HuH-7 (cell line): Measurements from ENCODE around the gene VARS1.
A peak's percentile ranks its signal among the peaks of the same experiment; 100 is the strongest.
"Not testable (repeated sequence)": the region's sequence is repeated elsewhere in the genome, so short reads cannot be mapped to it uniquely, and the experiment has no call there.

Experiments used
- DNase-seq: peaks from one replicate; pipeline ENCODE4 v3.0.0; 2011; ENCODE audit warnings: low spot score

Gene VARS1

DNA sequence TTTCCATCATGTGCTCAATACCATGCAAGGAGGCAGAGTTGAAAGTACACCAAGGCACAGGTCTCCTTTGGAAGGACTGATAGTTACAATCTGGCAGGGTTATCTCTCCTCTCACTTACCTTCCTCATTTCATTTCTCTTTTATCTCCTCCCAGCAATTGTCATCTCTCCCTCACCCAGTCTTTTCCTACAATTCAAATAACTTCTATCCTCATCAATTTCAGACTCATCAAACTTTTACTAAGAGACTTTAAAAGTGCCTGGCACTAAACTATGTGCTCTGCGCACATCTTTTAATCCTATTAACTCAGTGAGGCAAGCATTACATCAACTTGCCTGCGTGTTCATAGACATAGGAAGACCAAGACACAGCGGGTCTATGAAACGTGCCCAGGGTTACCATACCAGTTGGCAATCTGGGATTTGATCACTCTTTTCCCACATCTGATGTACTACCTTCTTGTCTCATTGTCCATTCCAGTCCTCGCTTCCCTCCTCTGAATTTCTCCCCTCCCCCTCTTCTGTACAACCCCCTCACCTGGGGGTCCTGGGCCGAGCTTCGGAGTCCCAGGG lies 1.2 kb downstream of the VARS1 start:
- DNase-seq = no peak

DNA sequence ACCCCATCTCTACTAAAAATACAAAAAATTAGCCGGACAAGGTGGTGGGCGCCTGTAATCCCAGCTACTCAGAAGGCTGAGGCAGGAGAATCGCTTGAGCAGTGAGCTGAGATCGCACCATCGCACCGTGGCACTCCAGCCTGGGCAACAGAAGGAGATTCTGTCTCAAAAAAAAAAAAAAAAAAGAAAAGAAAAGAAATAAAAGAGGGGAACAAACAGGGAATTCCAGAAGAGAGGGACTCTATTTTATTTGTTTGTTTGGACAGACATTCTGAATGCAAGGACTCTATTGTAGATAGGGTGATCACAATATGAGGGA lies 1.7 kb downstream of the VARS1 start:
- not testable (repeated sequence) for DNase-seq

DNA sequence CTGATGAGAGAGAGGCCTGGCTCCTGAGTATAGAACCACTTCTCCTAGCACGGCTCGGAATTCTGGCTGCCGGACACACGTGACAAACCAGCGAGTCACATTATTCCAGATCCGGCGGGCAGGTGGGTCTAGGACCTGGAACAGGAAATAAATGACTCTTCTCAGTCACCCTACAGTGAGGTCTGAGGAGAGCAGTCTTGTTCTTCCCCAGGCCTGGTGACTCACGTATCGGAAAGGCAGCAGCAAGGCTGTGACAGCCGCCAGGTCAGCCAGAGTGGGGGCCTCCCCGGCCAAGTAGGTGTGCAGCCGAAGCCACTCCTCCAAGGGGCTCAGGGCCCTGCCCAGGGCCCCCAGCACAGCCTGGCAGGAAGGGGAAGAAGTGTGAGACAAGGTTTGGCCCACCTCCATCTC lies 2.8 kb downstream of the VARS1 start:
- no peak for DNase-seq

DNA sequence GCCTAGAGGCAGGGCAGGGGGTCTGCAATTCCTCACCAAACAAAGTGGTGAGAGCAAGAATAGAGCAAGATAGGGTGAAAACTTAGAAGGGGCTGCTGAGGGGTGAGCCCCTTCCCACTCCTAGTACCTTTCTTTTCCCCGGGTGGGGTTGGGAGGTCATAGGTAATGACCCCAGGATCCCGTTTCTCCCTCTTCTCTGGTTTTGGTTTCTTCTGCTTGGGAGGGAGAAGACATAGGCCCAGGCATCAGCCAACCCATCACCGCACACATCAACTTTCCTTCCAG lies 3.5 kb downstream of the VARS1 start:
- no peak for DNase-seq

DNA sequence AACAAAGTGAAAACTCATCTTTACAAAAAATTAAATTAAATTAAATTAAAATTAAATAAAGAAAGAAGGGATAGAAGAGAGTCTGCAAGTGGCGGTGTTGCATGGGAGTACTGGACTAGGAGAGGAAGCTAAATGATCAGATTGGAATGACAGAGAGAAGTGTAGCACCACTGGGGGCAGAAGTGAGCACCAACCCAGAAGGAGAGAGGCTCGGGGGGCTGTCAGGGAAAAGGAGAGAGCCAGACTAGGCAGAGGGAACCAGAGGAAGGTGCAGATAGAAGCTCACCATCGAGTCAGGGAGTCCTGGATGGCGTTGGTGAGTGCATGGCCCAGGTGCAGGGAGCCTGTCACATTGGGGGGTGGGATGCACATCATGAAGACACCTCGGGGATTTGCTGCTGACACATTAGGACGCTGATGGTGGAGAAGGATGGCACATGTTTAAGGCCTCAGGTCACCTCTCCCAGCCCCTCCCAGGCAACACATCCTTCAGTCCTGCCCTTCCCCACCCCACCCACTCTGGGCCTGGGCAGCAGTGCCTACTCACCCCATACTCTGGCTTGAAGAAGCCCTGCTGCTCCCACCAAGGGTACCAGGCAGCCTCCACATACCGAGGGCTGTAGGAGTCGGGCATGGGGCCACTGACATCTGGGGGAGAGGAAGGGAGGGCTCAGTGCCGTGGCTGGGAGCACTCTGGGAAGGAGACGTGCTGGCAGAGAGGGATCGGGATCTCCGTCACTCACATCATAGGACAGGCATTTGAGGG lies 4.0 kb downstream of the VARS1 start:
- DNase-seq = peak; percentile 85

DNA sequence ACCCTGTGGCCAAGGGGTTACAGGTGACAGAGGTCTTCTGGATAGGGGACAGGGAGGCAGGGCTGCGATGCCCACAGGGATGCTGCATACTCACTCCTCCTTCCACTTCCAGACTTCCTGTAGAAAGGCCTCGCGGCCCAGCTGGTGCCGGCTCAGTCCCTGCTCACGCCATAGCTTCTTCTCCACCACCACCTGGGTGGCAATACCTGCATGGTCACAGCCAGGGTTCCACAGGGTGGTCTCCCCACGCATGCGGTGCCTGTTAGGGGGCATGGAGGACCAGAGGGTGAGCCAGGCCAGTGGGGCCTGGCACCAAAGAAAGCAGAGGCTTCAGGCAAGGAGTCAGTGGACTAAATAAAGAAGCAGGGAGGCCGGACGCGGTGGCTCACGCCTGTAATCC lies 10.1 kb downstream of the VARS1 start:
- DNase-seq = no peak

DNA sequence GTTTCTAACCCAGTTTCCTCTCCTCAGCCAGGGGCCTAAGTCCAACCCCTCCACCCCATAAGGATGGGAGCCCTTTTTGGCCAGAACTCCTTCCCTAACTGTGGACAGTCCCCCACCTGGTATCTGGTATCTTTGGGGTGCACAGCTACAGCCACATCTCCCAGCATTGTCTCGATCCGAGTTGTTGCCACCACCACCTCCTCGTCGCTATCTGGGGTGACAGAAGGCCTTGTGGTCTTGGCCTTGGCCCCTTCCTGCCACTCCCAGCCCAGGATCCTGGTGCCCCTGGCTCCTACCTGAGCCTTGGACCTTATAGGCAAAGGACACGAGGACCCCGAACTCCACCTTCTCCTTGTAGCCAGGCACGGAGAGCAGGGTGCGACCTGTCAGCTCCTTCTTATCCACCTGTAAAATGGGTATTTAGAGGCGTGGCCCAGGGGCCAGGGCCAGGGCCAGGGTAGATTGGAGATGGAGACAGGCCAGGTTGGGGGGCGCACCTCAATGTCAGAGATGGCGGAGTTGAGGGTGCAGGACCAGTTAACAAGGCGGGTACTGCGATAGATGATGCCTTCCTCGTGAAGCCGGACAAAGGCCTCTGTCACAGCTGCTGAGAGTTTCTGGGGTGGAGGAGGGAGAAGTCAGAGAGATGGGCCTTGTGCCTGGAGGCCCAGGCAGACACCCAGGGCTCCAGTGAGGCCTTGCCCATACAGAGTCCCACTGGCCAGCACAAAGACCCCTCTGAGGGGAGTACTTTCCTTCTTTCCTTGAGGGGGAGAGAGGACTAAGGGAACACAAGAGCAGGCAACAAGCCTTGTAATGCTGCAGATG lies 11.2 kb downstream of the VARS1 start:
- DNase-seq = no peak

DNA sequence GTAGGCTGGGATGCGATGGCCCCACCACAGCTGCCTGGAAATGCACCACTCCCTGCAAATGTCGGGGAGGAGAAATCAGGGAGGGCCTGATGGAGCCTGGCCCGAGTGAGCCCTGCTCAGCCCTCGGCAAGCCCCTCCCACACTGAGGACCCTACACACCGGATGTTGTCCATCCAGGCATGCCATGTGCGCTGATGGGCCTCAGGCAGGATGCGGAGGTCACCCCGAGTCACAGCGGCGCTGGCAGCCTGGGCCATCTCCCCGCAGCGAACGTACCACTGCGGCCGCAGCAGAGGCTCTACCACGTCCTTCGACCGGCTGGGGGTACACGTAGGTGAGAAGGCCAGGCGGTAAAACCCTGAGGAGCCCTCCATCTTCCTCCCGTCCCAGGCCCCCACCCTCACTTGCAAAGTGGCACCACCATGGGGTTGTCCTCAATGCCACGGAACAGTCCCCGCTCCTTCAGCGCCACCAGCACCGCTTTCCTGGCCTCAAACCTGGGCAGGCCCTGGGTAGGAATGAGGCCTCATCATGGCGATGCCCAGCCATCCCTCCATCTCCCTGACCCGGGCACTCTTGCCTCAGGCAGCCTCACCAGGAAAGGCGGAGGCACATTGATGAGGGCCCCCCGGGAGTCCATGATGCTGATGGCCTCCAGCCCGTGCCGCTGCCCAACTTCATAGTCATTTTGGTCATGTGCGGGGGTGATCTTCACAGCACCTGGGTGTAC lies 13.3 kb downstream of the VARS1 start:
- DNase-seq = no peak

DNA sequence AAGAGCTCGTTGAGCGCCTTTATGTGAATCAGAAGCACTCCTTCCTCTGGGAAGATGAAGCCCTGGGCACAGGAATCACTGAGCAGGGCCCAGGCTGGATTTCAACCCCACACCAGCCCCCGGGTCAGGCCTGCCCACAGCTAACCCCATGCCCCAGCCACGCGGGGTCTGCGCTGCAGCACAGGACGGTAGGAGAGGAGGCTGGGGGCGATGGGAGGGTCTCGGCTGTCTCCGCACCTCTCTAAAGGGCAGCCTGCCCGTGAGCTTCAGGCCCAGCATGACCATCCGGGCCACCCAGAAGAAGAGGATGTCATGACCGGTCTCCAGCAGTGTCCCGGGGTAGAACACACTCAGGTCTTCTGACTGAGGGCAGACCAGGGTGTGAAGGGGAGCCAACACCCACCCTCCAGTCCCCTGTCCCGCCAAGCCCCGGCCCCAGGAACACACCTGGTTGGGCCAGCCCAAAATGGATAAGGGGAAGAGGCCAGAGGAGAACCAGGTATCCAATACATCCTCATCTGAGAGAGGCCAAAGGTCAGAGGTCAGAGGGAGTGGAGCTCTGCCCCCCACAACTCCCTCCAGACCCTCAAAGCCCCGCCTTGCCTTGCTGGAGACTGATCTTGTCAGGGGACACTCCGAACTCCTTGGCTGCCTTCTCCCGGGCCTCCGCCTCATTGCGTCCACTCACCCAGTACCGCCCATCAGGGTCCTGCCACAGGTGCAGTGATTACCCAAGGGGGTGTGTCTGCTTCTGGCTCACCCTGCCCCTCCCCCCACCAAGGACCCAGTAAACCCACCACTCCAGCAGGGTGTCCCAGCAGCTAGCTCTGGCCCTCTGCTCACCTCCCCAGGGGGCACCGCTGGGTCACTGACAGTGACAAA lies 14.1 kb downstream of the VARS1 start:
- no peak for DNase-seq

DNA sequence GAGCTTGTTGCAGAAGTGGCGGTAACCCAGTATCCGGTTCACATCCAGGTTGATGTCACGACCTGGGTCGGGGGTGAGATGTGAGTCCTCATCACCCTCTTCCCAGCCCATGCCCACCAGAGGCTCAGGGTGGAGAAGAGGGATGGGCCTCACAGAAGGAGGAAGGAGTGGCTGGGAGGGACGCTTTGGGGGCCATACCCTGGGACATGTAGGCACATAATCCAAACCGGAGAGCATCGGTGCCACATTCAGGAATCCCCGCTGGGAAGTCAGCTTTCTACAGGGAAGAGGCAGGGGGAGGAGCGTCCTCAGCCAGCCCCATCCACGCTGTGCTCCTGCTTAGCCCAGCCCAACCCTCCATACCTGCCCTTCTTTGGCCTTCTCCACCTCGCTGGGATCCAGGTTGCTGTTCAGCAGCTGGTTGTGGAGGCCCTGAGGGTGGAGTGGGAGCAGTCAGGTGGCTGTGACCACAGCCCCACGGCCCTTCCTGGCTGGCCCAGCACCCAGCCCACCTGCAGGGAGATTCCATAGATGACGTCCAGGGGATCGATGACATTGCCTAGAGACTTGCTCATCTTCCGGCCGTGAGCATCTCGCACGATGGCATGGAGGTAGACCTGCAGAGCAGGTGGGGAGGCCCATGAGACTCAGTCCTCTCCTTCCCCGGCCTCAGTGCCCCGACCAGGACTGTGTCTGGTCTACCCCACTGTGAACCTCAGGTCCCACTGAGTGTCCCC lies 14.9 kb downstream of the VARS1 start:
- no peak for DNase-seq

DNA sequence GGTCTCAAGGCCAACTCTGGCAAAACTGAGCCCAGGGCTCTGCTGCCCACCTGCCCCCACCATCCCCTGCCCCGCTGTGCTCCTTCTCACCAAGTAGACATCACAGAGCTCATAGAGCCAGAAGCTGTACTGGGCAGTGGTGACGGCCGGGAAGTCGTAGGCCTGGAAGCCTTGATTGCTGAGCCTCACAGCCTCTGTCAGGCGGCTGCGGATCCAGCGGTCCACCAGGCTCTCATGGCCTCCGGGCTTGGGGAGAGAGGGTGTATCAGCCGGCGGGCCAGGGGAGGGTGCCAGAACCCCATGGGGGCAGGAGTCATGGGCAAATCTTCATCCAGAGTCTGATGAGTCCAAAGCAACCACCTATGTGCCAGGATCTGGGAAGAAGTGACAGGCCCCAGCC lies 15.6 kb downstream of the VARS1 start:
- no peak for DNase-seq

DNA sequence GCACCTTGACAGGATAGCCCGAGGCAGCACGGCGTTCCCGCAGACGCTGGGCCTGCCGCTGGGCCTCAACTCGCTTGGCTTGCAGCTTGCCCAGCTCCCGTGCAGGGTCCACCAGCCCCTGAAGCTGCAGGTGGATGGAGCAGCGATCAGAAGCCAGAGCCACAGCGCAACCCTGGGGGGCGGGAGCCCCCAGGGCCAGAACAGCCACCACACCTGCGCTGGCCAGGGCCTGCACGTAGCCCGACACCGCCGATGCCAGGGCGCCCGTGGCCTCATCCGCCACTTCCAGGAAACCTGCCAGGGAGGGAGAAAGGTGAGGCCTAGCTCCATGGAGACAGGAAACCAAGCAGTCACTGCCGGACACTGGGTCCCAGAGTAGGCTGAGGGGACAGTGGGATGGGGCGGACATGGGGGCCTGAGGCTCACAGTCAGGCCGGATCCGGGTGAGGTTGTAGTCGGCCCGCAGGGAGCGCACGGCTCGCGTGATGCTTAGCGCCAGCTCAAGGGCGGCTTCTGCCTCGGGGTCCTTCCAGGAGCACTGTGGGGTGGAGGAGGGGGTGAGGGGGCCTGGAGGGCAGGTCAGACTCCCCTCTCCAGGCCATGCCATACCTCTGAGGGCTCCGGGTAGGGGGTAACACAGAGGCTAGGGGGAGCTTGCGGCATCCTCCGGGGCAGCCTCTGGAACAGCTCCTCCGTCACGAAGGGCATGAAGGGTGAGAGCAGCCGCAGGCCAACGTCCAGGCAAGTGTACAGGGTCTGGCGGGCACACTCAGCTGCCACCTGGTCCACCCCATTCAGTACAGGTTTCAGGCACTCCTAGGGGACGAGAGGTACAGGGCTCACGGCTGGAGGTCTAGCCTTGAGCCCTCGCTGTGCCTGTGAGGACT lies 16.3 kb downstream of the VARS1 start:
- DNase-seq = no peak

DNA sequence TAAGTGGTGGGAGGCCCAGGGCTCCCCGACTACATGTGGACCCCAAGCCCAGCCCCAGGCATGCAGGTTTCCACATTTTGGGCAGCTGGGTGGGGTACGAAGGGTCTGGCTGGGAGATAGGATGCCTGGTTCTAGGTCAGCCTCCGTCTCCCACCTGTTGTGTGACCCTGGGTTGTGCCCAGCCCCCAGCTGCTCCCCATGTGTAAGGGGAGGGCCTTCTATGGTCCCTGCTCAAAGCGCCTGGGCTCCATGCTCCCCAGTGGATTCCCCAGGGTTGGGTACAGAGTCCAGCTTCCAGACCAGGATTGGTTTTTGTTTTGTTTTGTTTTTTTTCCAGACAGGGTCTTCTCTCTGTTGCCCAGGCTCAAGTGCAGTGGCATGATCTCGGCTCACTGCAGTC lies 17.4 kb downstream of the VARS1 start:
- DNase-seq = no peak

DNA sequence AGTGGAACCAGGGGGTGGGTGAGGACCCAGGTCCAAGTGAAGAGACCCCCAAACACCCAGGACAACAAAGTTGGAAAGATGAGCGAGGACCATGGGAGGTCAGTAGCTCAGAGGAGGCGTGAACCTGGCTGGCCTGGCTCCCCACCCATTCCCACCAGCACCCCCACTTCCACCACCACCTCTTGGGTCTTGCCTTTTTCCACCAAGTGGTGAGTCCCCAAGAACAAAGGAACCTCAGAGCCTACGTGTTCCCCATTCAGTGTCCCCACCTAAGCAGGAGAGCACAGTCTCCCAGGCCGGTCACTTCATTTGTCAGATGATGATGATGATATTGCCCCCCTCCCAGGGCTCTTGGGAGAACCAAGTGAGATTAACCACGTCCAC lies 17.9 kb downstream of the VARS1 start:
- no peak for DNase-seq

DNA sequence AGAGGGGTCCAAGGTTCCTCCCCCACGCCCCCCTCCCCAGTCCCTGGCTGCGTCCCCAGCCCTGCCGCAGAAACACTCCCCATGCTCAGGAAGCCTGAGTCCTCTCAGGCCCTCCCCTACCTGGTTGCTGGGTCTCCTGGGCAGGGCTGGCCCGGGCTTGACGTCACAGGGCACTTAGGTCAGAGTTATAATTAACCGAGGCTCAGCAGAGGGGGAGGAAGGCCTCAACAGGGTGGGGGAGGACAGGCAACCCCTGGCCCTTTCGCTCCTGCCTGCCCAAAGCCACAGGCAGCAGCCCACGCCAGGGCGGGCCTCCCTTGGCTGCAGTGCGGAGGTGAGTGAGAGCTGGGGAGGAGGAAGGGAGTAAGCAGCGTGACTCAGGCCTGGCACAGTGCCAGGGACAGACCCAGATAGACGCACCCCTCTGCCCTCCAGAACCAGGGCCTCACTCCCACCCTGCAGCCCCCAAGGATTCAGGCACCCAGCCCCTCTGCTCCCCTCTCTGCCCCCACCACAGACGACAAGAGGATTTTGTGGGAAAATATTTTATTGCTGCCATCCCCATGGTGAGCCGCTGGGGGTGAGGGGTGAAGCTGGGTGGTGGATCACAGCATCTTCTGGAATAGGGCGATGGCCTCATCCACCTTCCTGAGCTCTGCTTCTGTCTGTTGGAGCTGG lies 18.4 kb downstream of the VARS1 start, which contains the start of gene VWA7:
Gene VWA7, minus strand, starts transcription at position 340 of the 678 bp plus-strand sequence. CDS start 549 bp downstream, outside the sequence.
- DNase-seq = peak; percentile 78

DNA sequence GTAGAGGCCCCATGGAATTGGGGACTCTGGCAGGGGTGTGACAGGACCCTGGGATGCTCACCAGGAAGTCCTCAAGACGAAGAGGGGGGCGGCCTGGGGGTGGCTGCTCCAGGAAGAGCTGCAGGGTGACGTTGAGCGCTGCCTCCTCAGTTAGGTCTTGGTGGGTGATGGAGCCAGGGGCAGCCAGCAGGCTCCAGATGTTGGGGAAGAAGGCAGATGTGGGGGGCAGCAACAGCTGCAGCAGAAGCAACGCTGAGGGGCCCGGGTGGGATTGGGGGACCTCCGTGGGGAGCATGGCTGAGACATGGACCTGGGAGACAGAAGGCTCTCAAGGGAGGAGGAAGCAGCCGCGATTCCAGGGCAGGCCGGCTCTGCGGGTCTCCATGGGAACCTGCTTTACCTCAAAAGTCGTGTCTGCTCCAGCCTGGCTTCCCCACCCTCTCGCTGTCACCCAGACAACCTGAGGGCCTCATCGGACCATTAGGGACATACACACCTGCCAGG lies 19.0 kb downstream of the VARS1 start:
- no peak for DNase-seq

DNA sequence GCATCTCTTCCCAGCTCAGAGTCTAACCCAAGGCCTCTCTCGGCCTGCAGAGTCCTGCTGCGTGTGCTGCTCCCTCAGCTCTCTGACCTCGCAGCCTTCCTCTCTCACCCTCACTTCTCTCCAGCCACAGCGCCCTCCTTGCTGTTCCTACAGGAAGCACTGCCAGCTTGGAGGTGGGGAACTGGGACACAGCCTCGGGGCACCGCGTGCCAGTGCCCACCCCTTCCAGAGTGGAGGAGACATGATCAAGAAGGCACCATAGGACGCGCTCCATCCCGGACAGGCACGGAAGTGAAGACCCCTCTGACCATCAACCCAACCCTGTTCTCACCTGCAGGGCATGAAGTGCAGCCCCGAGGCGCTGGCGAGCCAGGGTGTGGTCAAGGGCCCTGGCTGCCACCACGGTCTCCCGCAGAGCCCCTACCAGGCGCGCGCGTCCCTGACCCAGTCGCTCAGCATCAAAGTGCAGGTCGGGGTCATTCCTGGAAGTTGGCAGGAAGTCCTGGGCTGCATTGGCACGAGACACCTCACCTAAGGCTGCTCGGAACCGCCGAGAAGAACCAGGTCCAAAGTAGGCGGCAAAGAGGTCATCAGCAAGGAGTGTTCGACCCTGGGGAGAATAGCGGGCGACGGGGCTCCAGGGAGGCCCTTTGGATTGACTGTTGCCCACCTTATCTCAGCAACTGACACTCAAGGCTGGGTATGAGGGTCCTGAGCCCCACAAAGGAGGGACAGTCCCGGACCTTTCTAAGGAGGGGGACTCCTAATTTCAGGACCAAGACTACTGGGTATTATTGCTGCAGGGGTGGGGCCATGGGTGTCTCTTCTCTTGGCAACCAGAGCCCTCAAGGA lies 19.7 kb downstream of the VARS1 start:
- DNase-seq = no peak

DNA sequence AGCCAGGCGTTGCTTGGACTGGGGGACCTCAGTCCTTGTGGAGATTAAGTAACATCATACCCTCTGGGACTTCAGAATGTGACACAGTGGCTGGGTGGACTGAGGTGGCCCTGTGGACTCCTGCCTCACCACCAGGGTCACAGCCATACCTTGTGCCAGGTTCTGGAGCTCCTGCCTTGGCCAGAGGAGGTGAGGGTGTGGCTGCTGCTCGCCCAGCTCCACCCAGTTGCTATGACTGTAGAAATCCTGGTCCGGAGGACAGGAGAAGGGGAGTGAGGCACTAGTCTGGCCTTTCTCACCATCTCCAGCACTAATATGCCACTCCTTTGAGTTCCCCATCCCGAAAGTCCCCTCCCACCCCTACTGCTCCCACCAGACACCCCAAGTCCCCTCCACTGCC lies 20.4 kb downstream of the VARS1 start:
- DNase-seq = no peak
